ENCODE data around the gene ALAS1.

GRCh38 chr3:52186729-52187128 is 11.2 kb upstream of the ALAS1 start:
- no peak for TF ChIP-seq POLR2A (IDR thresholded peaks at IDR 0.05)
- TF ChIP-seq CTCF (IDR thresholded peaks at IDR 0.05): no peak
- no peak for TF ChIP-seq POLR2AphosphoS5 (IDR thresholded peaks at IDR 0.05; ENCODE audit: insufficient read depth in 1 of 2, low read depth in 1 of 2)
